K562 (cell line): ENCODE data around the gene LZTS2. TPM values are rescaled to one million over a fixed set of nuclear protein-coding genes. Genes with fewer than 3 reads are reported as not detected.

ENCODE experiments used
- polyA plus RNA-seq, 8 experiments: library from polyadenylated mRNA; depleted of rRNA in 4 of 8; stranded (reverse) in 5 of 8; unstranded in 3 of 8; fragments of >200 nt; fragmentation: Nextera tagmentation in 2 of 8; fragmentation: Illumina TruSeq in 1 of 8; extraction: Ambion mirVana in 2 of 8; extraction: Trizol in 1 of 8; gene quantifications; 2 replicates each; pipeline versions ENCODE4 v1.2.1 to v1.2.3, GENCODE V29; 2011 to 2014; ENCODE audit warnings: inconsistent platforms in 1 of 8, missing spikeins in 1 of 8
- total RNA-seq, 7 experiments: library from RNA; depleted of rRNA in 6 of 7; stranded (reverse); fragments of >200 nt in 6 of 7; fragmentation: Illumina TruSeq in 2 of 7; extraction: Trizol in 2 of 7; gene quantifications; 2 replicates each; pipeline versions ENCODE4 v1.2.1 to v1.2.3, GENCODE V29; 2011 to 2021; ENCODE audit warnings: low replicate concordance in 1 of 7
- TF ChIP-seq, protein P1 (sequence below): fragments of 250-450 bp; sonication (Bioruptor Pico); IDR thresholded peaks from 2 replicates; pipeline ENCODE4 v1.5.0; 2022; ENCODE audit warnings: mild to moderate bottlenecking
- TF ChIP-seq, protein P2 (sequence below): fragments of 450-650 bp; formaldehyde crosslinking; IDR thresholded peaks from 2 replicates; pipeline ENCODE4 v1.4.0; 2020; ENCODE audit warnings: mild to moderate bottlenecking, mixed read lengths
- TF ChIP-seq, protein P3 (sequence below): fragments of 450-650 bp; formaldehyde crosslinking; IDR thresholded peaks from 2 replicates; pipeline ENCODE4 v1.4.0; 2020; ENCODE audit warnings: mild to moderate bottlenecking, moderate library complexity

Gene LZTS2
- total and polyA plus RNA-seq, 9 of the 15 experiments (the other 6 are each of a cell fraction or from before 2014, with no cell fraction given), result 0.23 to 42.5 (median 14.7) TPM

DNA sequence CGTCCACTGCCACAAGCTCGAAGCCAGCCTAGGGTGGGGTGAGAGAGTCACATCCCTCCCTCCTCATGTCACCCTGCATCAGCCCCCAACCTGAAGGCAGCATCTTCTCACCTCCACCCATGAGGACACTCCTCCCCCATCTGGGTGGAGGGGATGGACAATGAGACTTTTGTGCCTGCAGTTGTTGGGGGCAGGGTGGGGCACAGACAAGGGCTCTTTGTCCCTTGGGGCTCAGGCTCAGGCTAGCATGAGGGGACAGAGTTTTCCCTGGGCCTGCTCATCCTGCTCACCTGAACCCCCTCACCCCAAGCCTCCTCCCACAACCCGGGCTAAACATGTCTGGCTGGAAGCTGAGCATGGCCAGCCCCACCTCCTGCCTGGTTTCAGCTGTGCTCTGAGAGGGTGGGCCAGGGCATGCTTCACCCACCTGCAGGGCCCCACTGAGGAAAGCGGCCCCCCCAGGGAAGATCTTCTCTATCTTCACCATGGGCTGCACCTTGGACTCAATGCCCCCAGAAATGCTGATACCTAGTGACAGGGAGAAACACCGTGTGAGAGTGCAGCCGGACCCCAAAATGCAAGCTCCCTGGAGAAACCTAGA, 9.3 kb downstream of the LZTS2 start (continued):
- TF ChIP-seq, protein P1, sequence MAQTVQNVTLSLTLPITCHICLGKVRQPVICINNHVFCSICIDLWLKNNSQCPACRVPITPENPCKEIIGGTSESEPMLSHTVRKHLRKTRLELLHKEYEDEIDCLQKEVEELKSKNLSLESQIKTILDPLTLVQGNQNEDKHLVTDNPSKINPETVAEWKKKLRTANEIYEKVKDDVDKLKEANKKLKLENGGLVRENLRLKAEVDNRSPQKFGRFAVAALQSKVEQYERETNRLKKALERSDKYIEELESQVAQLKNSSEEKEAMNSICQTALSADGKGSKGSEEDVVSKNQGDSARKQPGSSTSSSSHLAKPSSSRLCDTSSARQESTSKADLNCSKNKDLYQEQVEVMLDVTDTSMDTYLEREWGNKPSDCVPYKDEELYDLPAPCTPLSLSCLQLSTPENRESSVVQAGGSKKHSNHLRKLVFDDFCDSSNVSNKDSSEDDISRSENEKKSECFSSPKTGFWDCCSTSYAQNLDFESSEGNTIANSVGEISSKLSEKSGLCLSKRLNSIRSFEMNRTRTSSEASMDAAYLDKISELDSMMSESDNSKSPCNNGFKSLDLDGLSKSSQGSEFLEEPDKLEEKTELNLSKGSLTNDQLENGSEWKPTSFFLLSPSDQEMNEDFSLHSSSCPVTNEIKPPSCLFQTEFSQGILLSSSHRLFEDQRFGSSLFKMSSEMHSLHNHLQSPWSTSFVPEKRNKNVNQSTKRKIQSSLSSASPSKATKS (CRISPR knock-in tag), result no peak
- TF ChIP-seq, protein P2, sequence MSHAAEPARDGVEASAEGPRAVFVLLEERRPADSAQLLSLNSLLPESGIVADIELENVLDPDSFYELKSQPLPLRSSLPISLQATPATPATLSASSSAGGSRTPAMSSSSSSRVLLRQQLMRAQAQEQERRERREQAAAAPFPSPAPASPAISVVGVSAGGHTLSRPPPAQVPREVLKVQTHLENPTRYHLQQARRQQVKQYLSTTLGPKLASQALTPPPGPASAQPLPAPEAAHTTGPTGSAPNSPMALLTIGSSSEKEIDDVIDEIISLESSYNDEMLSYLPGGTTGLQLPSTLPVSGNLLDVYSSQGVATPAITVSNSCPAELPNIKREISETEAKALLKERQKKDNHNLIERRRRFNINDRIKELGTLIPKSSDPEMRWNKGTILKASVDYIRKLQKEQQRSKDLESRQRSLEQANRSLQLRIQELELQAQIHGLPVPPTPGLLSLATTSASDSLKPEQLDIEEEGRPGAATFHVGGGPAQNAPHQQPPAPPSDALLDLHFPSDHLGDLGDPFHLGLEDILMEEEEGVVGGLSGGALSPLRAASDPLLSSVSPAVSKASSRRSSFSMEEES (CRISPR knock-in tag), result no peak
- TF ChIP-seq, protein P3, sequence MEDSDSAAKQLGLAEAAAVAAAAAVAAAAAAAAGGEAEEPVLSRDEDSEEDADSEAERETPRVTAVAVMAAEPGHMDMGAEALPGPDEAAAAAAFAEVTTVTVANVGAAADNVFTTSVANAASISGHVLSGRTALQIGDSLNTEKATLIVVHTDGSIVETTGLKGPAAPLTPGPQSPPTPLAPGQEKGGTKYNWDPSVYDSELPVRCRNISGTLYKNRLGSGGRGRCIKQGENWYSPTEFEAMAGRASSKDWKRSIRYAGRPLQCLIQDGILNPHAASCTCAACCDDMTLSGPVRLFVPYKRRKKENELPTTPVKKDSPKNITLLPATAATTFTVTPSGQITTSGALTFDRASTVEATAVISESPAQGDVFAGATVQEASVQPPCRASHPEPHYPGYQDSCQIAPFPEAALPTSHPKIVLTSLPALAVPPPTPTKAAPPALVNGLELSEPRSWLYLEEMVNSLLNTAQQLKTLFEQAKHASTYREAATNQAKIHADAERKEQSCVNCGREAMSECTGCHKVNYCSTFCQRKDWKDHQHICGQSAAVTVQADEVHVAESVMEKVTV (CRISPR knock-in tag), result no peak
